ENCODE data around the gene ANKUB1. TPM values are rescaled to one million over a fixed set of nuclear protein-coding genes. Genes with fewer than 3 reads are reported as not detected.

The ANKUB1 gene
- total RNA-seq, 4 donors from 2014 or later = not detected

DNA sequence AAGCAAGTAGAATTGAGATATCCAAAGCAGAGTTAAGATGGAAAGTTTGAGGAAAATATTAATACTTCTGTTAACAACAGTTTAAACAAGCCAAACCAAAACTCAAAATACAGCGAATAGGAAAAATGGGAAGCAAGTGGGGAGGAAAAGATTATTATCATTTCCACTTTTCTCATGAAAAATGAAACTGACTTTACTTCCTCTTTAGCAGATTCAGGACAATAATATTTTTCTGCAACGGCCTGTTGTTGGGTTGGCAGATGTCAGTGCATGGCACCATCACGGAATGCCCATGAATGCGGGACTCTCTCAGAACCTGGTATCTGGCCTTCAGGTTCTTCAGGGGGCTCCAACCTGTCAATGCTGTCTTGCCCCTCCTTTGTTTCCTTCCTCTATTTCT lies 11.1 kb downstream of the ANKUB1 start:
- intact Hi-C loops (cut with DNase I; ENCODE audit: low total_unique reads) (no loop called here), in situ Hi-C loops (cut with MboI; ENCODE audit: low sequenced_read_pairs in 4 of 4) (no loop called here)
- Histone ChIP-seq H3K9me3 (no peaks in the 10 kb centered on the region), H3K4me1 (no peaks in the 10 kb centered on the region), H3K27ac (no peak overlapping the region), H3K4me3 (no peak overlapping the region), H3K36me3 (no peaks in the 10 kb centered on the region), H3K27me3 (no peaks in the 10 kb centered on the region)
- DNase-seq = no peak
- no peak for TF ChIP-seq POLR2A (IDR thresholded peaks at IDR 0.05)
- TF ChIP-seq, protein P1, sequence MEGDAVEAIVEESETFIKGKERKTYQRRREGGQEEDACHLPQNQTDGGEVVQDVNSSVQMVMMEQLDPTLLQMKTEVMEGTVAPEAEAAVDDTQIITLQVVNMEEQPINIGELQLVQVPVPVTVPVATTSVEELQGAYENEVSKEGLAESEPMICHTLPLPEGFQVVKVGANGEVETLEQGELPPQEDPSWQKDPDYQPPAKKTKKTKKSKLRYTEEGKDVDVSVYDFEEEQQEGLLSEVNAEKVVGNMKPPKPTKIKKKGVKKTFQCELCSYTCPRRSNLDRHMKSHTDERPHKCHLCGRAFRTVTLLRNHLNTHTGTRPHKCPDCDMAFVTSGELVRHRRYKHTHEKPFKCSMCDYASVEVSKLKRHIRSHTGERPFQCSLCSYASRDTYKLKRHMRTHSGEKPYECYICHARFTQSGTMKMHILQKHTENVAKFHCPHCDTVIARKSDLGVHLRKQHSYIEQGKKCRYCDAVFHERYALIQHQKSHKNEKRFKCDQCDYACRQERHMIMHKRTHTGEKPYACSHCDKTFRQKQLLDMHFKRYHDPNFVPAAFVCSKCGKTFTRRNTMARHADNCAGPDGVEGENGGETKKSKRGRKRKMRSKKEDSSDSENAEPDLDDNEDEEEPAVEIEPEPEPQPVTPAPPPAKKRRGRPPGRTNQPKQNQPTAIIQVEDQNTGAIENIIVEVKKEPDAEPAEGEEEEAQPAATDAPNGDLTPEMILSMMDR (IDR thresholded peaks at IDR 0.05 in 4 of 5, conservative IDR thresholded peaks at IDR 0.05 in 1 of 5) = no peak
- no peak for ATAC-seq

DNA sequence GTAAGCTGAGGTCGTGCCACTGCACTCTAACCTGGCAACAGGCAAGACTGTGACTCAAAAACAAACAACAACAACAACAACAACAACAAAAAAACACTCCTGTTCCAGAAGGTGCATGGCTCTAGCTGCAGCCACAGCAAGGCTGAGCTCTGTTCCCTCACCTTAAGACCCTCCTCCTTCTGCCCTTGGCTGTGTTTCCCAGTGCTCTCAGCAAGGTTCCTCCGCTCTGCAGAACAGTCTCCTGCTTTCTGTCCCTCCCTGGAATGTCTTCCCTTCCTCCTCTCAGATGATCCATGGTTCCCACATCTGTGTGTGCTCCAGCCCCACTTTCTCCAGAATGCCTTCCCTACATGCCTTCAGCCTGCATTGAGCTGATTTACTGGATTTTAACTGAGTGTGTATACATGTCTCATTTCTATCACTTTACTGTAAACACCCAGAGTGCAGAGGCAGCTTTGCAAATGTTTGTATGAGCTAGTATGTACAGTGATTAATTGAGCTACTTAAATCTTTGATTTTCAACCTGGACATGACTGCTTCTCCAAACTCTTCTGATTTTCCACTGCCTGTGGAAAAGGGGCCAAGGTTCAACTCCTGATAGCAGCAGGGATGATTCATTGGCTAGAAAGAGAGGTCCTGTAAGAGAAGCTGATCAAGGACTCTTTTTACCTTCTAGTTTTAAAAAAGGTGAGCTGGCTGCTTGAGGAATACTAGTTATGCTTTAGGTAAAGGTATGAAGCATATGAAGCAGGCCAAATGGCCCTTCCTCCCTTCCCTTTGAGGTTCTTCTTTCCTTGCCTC lies 14.7 kb downstream of the ANKUB1 start:
- Histone ChIP-seq H3K27me3 (no peaks in the 10 kb centered on the region), H3K27ac (no peak overlapping the region), H3K4me3 (no peak overlapping the region), H3K36me3 (no peaks in the 10 kb centered on the region), H3K4me1 (no peaks in the 10 kb centered on the region), H3K9me3 (no peaks in the 10 kb centered on the region)
- in situ Hi-C loops (cut with MboI; ENCODE audit: low sequenced_read_pairs in 4 of 4) (no loop called here), intact Hi-C loops (cut with DNase I; ENCODE audit: low total_unique reads) (loop anchor here (10.0 kb wide), 1 partner anchor 263 kb away; no protein-coding TSS in a partner anchor)
- TF ChIP-seq, protein P1 (IDR thresholded peaks at IDR 0.05 in 4 of 5, conservative IDR thresholded peaks at IDR 0.05 in 1 of 5) = no peak
- no peak for TF ChIP-seq POLR2A (IDR thresholded peaks at IDR 0.05)
- DNase-seq (no peak), ATAC-seq (no peak)

DNA sequence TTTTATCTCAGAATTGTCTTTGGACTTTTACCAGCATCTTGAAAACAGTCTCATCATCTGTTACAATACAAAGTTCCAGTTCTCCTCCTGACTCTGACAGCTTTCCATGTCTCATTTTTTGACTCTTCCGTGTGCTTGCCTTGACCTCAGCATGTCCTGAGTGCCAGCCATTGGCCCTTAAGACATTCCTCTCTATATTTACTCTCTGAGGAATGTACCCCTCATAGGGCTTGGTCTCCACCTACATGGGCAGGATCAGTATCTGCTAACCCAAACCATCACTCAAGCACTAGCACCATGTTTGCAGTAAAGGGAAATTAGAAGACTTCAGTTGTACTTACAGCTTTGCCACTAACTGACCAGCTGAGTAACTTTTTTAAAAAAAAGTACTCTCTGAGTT lies 16.2 kb downstream of the ANKUB1 start:
- intact Hi-C loops (cut with DNase I; ENCODE audit: low total_unique reads) = loop anchor here (10.0 kb wide), 1 partner anchor 261 kb away; no protein-coding TSS in a partner anchor

DNA sequence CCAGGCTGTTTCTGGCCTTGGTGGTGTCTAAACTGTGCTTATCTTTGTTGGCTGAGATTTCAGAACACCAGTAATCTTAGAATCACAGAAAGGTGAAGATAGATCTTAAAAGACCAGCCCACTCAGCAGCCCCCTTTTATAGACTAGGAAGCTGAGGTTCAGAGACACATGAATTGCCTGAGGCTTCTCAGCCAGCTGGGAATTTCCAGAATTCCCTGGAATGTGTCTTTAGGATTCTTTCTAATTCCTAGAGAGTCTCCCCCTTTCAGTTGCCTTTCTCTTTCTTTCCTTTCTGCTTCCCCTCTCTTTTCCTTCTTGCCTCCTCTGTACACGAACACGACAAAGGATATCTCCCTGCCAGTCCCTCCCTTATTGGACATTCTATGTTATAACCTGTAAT lies 19.5 kb downstream of the ANKUB1 start:
- no peak for DNase-seq
- in situ Hi-C loops (cut with MboI; ENCODE audit: low sequenced_read_pairs in 4 of 4) = no loop called here
- Histone ChIP-seq H3K27ac (no peak overlapping the region), H3K4me1 (no peaks in the 10 kb centered on the region), H3K9me3 (no peaks in the 10 kb centered on the region), H3K4me3 (no peak overlapping the region), H3K36me3 (no peaks in the 10 kb centered on the region), H3K27me3 (no peaks in the 10 kb centered on the region)
- no peak for ATAC-seq
- TF ChIP-seq, protein P1 (IDR thresholded peaks at IDR 0.05 in 4 of 5, conservative IDR thresholded peaks at IDR 0.05 in 1 of 5) = no peak
- TF ChIP-seq POLR2A (IDR thresholded peaks at IDR 0.05) = no peak
- intact Hi-C loops (cut with DNase I; ENCODE audit: low total_unique reads) = loop anchor here (10.0 kb wide), 1 partner anchor 258 kb away; no protein-coding TSS in a partner anchor

More for the DNA sequence above, 16.2 kb downstream of the ANKUB1 start:
- ATAC-seq = no peak
- in situ Hi-C loops (cut with MboI; ENCODE audit: low sequenced_read_pairs in 4 of 4) = no loop called here
- Histone ChIP-seq H3K27ac (no peak overlapping the region), H3K9me3 (no peaks in the 10 kb centered on the region), H3K27me3 (no peaks in the 10 kb centered on the region), H3K36me3 (no peaks in the 10 kb centered on the region), H3K4me3 (no peak overlapping the region), H3K4me1 (no peaks in the 10 kb centered on the region)
- DNase-seq = no peak
- TF ChIP-seq, protein P1 (IDR thresholded peaks at IDR 0.05 in 4 of 5, conservative IDR thresholded peaks at IDR 0.05 in 1 of 5) = no peak
- no peak for TF ChIP-seq POLR2A (IDR thresholded peaks at IDR 0.05)

Measured in gastrocnemius medialis (tissue), 4 donors.